ENCODE data around the gene FCHSD1.

FCHSD1 gene

GRCh38 chr5:141634720-141635119 lies 16.5 kb downstream of the FCHSD1 start:
- no peak overlapping the region for H2BK12ac ChIP-seq (ENCODE audit: low read length)
- no peaks in the 10 kb centered on the region for H3K9me3 ChIP-seq (ENCODE audit: insufficient read depth, low read depth, low read length)
- no peaks in the 10 kb centered on the region for H3K27me3 ChIP-seq (ENCODE audit: insufficient read depth, low read length)
- no peak overlapping the region for H2AFZ ChIP-seq (ENCODE audit: insufficient read depth, low read length, poor library complexity)
- peak overlapping the region; percentile 61 for H3K4ac ChIP-seq (ENCODE audit: low read depth, low read length)
- H3K18ac ChIP-seq (ENCODE audit: low read length) = no peak overlapping the region
- DNase-seq = no peak
- H2BK120ac ChIP-seq (ENCODE audit: insufficient read depth, low read length, poor library complexity) = no peak overlapping the region
- no peak overlapping the region for H4K12ac ChIP-seq (ENCODE audit: low read depth, low read length)
- H3K79me2 ChIP-seq (ENCODE audit: control insufficient read depth, insufficient read depth, low read length, poor library complexity) = peaks cover 6% of the 10 kb centered on the region
- H3K36me3 ChIP-seq (ENCODE audit: control insufficient read depth in 1 of 2, insufficient read depth in 2 of 2, low read length in 2 of 2) = peaks cover 6 to 9% of the 10 kb centered on the region in 2 experiments
- H3K14ac ChIP-seq (ENCODE audit: low read length) = no peak overlapping the region
- H3K9ac ChIP-seq (ENCODE audit: low read length) = no peak overlapping the region
- WGBS (ENCODE audit: extremely low coverage, insufficient coverage, insufficient read length) = no CpG with 5 or more reads among the region's 6 CpGs
- H2BK5ac ChIP-seq (ENCODE audit: low read depth, low read length, poor library complexity) = no peak overlapping the region
- no peak overlapping the region for H2AK5ac ChIP-seq (ENCODE audit: low read length)
- H4K91ac ChIP-seq (ENCODE audit: low read depth, low read length) = no peak overlapping the region
- H4K8ac ChIP-seq (ENCODE audit: low read depth, low read length) = no peak overlapping the region
- no peak overlapping the region for H3K27ac ChIP-seq (ENCODE audit: low read depth, low read length)
- no peak overlapping the region for H3K23ac ChIP-seq (ENCODE audit: low read length)
- peaks cover 6 to 15% of the 10 kb centered on the region in 2 experiments for H3K4me1 ChIP-seq (ENCODE audit: control insufficient read depth in 1 of 2, insufficient read depth in 2 of 2, low read length in 2 of 2)
- H3K4me2 ChIP-seq (ENCODE audit: low read length) = no peak overlapping the region
- peaks cover 7% of the 10 kb centered on the region for H3K79me1 ChIP-seq (ENCODE audit: low read length)
- no peak overlapping the region for H3K4me3 ChIP-seq (ENCODE audit: low read depth, low read length)

GRCh38 chr5:141633871-141634561 lies 17.2 kb downstream of the FCHSD1 start:
- no peak overlapping the region for H4K91ac ChIP-seq (ENCODE audit: low read depth, low read length)
- no peaks in the 10 kb centered on the region for H3K9me3 ChIP-seq (ENCODE audit: insufficient read depth, low read depth, low read length)
- H3K36me3 ChIP-seq (ENCODE audit: control insufficient read depth in 1 of 2, insufficient read depth in 2 of 2, low read length in 2 of 2) = peaks cover 13 to 16% of the 10 kb centered on the region in 2 experiments
- H3K4me2 ChIP-seq (ENCODE audit: low read length) = no peak overlapping the region
- WGBS (ENCODE audit: extremely low coverage, insufficient coverage, insufficient read length) = no CpG with 5 or more reads among the region's 5 CpGs
- no peak overlapping the region for H3K18ac ChIP-seq (ENCODE audit: low read length)
- H2BK5ac ChIP-seq (ENCODE audit: low read depth, low read length, poor library complexity) = no peak overlapping the region
- H3K27me3 ChIP-seq (ENCODE audit: insufficient read depth, low read length) = no peaks in the 10 kb centered on the region
- H4K12ac ChIP-seq (ENCODE audit: low read depth, low read length) = no peak overlapping the region
- no peak overlapping the region for H2BK120ac ChIP-seq (ENCODE audit: insufficient read depth, low read length, poor library complexity)
- no peak overlapping the region for H4K8ac ChIP-seq (ENCODE audit: low read depth, low read length)
- DNase-seq = no peak
- H3K79me1 ChIP-seq (ENCODE audit: low read length) = peaks cover 7% of the 10 kb centered on the region
- H3K79me2 ChIP-seq (ENCODE audit: control insufficient read depth, insufficient read depth, low read length, poor library complexity) = peaks cover 6% of the 10 kb centered on the region
- no peak overlapping the region for H3K9ac ChIP-seq (ENCODE audit: low read length)
- H2AK5ac ChIP-seq (ENCODE audit: low read length) = no peak overlapping the region
- no peak overlapping the region for H2BK12ac ChIP-seq (ENCODE audit: low read length)
- H3K27ac ChIP-seq (ENCODE audit: low read depth, low read length) = no peak overlapping the region
- no peak overlapping the region for H3K4me3 ChIP-seq (ENCODE audit: low read depth, low read length)
- no peak overlapping the region for H3K4ac ChIP-seq (ENCODE audit: low read depth, low read length)
- no peak overlapping the region for H3K23ac ChIP-seq (ENCODE audit: low read length)
- no peak overlapping the region for H2AFZ ChIP-seq (ENCODE audit: insufficient read depth, low read length, poor library complexity)
- H3K14ac ChIP-seq (ENCODE audit: low read length) = no peak overlapping the region
- peaks cover 6 to 15% of the 10 kb centered on the region in 2 experiments for H3K4me1 ChIP-seq (ENCODE audit: control insufficient read depth in 1 of 2, insufficient read depth in 2 of 2, low read length in 2 of 2)

GRCh38 chr5:141632650-141633049 lies 18.6 kb downstream of the FCHSD1 start:
- Histone ChIP-seq H2BK12ac (ENCODE audit: low read length) (no peak overlapping the region), H4K91ac (ENCODE audit: low read depth, low read length) (no peak overlapping the region), H3K23ac (ENCODE audit: low read length) (no peak overlapping the region), H3K4ac (ENCODE audit: low read depth, low read length) (no peak overlapping the region), H3K4me3 (ENCODE audit: low read depth, low read length) (no peak overlapping the region), H4K8ac (ENCODE audit: low read depth, low read length) (no peak overlapping the region), H2BK120ac (ENCODE audit: insufficient read depth, low read length, poor library complexity) (no peak overlapping the region), H2AK5ac (ENCODE audit: low read length) (no peak overlapping the region), H3K18ac (ENCODE audit: low read length) (no peak overlapping the region), H2AFZ (ENCODE audit: insufficient read depth, low read length, poor library complexity) (no peak overlapping the region), H3K27ac (ENCODE audit: low read depth, low read length) (no peak overlapping the region), H3K14ac (ENCODE audit: low read length) (no peak overlapping the region), H3K9me3 (ENCODE audit: insufficient read depth, low read depth, low read length) (no peaks in the 10 kb centered on the region), H2BK5ac (ENCODE audit: low read depth, low read length, poor library complexity) (no peak overlapping the region), H3K4me1 (ENCODE audit: control insufficient read depth in 1 of 2, insufficient read depth in 2 of 2, low read length in 2 of 2) (peaks cover 2 to 8% of the 10 kb centered on the region in 2 experiments), H4K12ac (ENCODE audit: low read depth, low read length) (no peak overlapping the region), H3K36me3 (ENCODE audit: control insufficient read depth in 1 of 2, insufficient read depth in 2 of 2, low read length in 2 of 2) (peaks cover 21 to 29% of the 10 kb centered on the region in 2 experiments), H3K79me2 (ENCODE audit: control insufficient read depth, insufficient read depth, low read length, poor library complexity) (peaks cover 6% of the 10 kb centered on the region), H3K79me1 (ENCODE audit: low read length) (peaks cover 7% of the 10 kb centered on the region), H3K9ac (ENCODE audit: low read length) (no peak overlapping the region), H3K27me3 (ENCODE audit: insufficient read depth, low read length) (no peaks in the 10 kb centered on the region), H3K4me2 (ENCODE audit: low read length) (no peak overlapping the region)
- no CpG with 5 or more reads among the region's 2 CpGs for WGBS (ENCODE audit: extremely low coverage, insufficient coverage, insufficient read length)
- DNase-seq = no peak

GRCh38 chr5:141630570-141631140 lies 20.6 kb downstream of the FCHSD1 start:
- no peak for DNase-seq
- no peak overlapping the region for H3K18ac ChIP-seq (ENCODE audit: low read length)
- H3K9ac ChIP-seq (ENCODE audit: low read length) = no peak overlapping the region
- no peak overlapping the region for H3K14ac ChIP-seq (ENCODE audit: low read length)
- no peak overlapping the region for H2BK5ac ChIP-seq (ENCODE audit: low read depth, low read length, poor library complexity)
- no peaks in the 10 kb centered on the region for H3K27me3 ChIP-seq (ENCODE audit: insufficient read depth, low read length)
- no peak overlapping the region for H3K23ac ChIP-seq (ENCODE audit: low read length)
- peaks cover 31 to 39% of the 10 kb centered on the region in 2 experiments for H3K36me3 ChIP-seq (ENCODE audit: control insufficient read depth in 1 of 2, insufficient read depth in 2 of 2, low read length in 2 of 2)
- no peaks in the 10 kb centered on the region for H3K9me3 ChIP-seq (ENCODE audit: insufficient read depth, low read depth, low read length)
- no peak overlapping the region for H2AK5ac ChIP-seq (ENCODE audit: low read length)
- no peak overlapping the region for H4K91ac ChIP-seq (ENCODE audit: low read depth, low read length)
- no peak overlapping the region for H4K8ac ChIP-seq (ENCODE audit: low read depth, low read length)
- no CpG with 5 or more reads among the region's 5 CpGs for WGBS (ENCODE audit: extremely low coverage, insufficient coverage, insufficient read length)
- no peak overlapping the region for H3K4ac ChIP-seq (ENCODE audit: low read depth, low read length)
- H3K27ac ChIP-seq (ENCODE audit: low read depth, low read length) = no peak overlapping the region
- no peaks in the 10 kb centered on the region for H3K4me1 ChIP-seq (ENCODE audit: control insufficient read depth in 1 of 2, insufficient read depth in 2 of 2, low read length in 2 of 2)
- no peaks in the 10 kb centered on the region for H3K79me2 ChIP-seq (ENCODE audit: control insufficient read depth, insufficient read depth, low read length, poor library complexity)
- no peak overlapping the region for H3K4me2 ChIP-seq (ENCODE audit: low read length)
- no peaks in the 10 kb centered on the region for H3K79me1 ChIP-seq (ENCODE audit: low read length)
- no peak overlapping the region for H2AFZ ChIP-seq (ENCODE audit: insufficient read depth, low read length, poor library complexity)
- H2BK12ac ChIP-seq (ENCODE audit: low read length) = no peak overlapping the region
- no peak overlapping the region for H2BK120ac ChIP-seq (ENCODE audit: insufficient read depth, low read length, poor library complexity)
- H4K12ac ChIP-seq (ENCODE audit: low read depth, low read length) = no peak overlapping the region
- no peak overlapping the region for H3K4me3 ChIP-seq (ENCODE audit: low read depth, low read length)

Data from trophoblast cell (in vitro differentiated cells and primary cell).